ENCODE results near the gene MPPED2. TPM values are rescaled to one million over a fixed set of nuclear protein-coding genes. Genes with fewer than 3 reads are reported as not detected.

The MPPED2 gene
- total RNA-seq, 4 donors from 2014 or later: 1.1 to 2.0 (median 1.9) TPM; not detected in 1

DNA sequence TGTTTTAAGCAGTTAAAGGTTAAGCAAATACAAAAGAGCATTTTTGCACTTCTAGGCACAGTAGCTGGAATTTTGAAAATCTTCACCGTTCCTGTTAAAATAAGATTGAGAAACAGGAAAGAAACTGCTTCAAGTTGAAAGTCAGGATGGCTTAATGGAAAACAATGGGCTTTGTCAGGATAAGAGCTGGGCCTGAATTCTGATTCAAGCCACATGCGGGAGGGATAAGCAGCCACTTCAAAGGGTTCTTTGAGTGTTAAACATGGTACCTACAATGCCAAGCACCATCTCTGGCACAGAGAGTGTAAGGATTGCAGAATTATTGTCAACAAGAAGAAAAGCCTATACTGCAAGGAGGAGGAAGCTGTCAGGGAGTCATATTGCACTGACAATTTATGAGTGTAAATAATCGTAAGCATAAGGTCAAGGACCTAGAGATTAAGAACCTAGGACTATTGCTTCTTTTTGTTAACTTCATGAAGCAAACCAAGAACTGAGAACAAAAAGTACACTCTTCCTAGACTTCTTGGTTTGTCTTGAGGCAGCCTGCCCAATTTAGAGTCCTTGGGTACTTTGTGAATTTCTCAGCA lies 32.5 kb downstream of the MPPED2 start:
- Histone ChIP-seq H3K27ac (no peak overlapping the region), H3K9me3 (no peaks in the 10 kb centered on the region), H3K36me3 (no peaks in the 10 kb centered on the region), H3K4me3 (no peak overlapping the region), H3K27me3 (no peaks in the 10 kb centered on the region), H3K4me1 (no peaks in the 10 kb centered on the region)
- no peak for DNase-seq (ENCODE audit: low spot score in 2 of 2)
- WGBS: 53% methylated on average over 3 of the region's 3 CpGs
- TF ChIP-seq, protein P1, sequence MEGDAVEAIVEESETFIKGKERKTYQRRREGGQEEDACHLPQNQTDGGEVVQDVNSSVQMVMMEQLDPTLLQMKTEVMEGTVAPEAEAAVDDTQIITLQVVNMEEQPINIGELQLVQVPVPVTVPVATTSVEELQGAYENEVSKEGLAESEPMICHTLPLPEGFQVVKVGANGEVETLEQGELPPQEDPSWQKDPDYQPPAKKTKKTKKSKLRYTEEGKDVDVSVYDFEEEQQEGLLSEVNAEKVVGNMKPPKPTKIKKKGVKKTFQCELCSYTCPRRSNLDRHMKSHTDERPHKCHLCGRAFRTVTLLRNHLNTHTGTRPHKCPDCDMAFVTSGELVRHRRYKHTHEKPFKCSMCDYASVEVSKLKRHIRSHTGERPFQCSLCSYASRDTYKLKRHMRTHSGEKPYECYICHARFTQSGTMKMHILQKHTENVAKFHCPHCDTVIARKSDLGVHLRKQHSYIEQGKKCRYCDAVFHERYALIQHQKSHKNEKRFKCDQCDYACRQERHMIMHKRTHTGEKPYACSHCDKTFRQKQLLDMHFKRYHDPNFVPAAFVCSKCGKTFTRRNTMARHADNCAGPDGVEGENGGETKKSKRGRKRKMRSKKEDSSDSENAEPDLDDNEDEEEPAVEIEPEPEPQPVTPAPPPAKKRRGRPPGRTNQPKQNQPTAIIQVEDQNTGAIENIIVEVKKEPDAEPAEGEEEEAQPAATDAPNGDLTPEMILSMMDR (IDR thresholded peaks at IDR 0.05): no peak
- no peak for TF ChIP-seq POLR2A (IDR thresholded peaks at IDR 0.05)
- no peak for TF ChIP-seq EP300 (IDR thresholded peaks at IDR 0.05)
- no peak for TF ChIP-seq POLR2AphosphoS5 (IDR thresholded peaks at IDR 0.05)

DNA sequence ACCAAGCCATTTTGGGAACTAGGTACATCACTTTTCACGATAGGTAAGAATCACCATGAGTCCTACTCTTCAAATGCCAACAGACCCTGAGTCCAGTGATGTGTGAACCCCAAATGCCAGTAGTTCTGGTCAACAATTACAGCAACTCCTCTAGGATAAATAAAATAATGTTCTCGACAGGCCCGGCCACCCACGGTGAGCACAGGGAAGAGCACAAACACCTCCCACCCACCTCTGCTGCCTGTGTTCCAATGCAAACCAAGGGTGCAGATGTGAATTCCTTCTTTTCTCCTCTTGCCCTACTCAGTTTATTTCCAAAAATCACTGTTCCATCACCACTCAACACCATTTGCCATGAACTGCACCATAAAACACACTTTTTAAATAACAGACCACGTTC lies 33.3 kb downstream of the MPPED2 start:
- no peaks in the 10 kb centered on the region for H3K9me3 ChIP-seq
- H3K4me1 ChIP-seq: no peaks in the 10 kb centered on the region
- no peaks in the 10 kb centered on the region for H3K27me3 ChIP-seq
- DNase-seq (ENCODE audit: low spot score in 2 of 2): no peak
- TF ChIP-seq EP300 (IDR thresholded peaks at IDR 0.05): no peak
- no peak overlapping the region for H3K27ac ChIP-seq
- H3K4me3 ChIP-seq: no peak overlapping the region
- H3K36me3 ChIP-seq: no peaks in the 10 kb centered on the region
- WGBS: 93% methylated on average over 5 of the region's 5 CpGs

DNA sequence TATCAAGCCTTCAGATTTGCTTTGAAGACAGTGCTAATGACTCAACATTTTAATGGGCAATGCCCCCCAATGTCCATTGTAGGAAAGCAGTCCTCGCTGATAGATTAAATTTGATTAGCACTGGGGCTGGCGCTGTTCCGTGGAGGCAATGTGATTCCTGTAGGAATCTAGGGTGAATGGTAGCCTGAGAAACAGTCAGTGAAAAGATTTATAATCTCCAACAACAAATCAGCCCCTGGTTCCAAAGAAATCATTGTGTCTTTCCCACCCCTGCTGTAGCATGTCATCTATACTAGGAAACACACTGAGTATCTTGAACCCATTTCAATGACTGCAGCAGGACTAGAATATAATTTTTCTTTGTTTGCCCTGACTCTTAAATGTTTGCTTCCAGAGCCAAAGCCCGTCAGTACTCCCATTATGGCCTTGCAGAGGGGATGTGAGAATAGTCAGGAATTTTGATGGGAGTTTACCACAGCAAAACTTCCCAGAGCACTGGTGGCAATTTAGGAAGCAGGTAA lies 36.1 kb downstream of the MPPED2 start:
- no peak overlapping the region for H3K27ac ChIP-seq
- WGBS: 94% methylated on average over 4 of the region's 4 CpGs

DNA sequence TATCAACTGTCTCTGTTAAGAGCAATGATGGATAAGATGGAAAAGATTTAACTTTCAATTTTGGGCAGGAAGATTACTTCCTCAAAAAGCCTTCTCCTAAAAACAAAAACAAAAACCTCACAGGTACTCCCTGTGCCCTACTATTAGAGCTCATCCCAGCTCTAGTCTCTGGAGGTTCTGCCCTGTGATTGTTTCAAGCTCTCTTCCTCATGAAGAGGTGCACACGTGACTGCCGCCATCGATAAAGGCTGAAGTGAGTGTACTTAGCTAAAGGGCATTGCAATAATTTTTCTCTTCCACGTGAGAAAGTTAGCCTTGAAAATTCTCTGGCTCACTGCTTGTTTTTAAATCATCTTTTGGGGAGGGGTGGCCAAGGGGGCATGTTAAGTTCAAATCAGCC lies 36.6 kb downstream of the MPPED2 start:
- Histone ChIP-seq H3K27me3 (no peaks in the 10 kb centered on the region), H3K4me1 (no peaks in the 10 kb centered on the region), H3K9me3 (no peaks in the 10 kb centered on the region), H3K27ac (no peak overlapping the region), H3K36me3 (no peaks in the 10 kb centered on the region), H3K4me3 (no peak overlapping the region)
- no peak for DNase-seq (ENCODE audit: low spot score in 2 of 2)
- WGBS: 62% methylated on average over 4 of the region's 4 CpGs
- TF ChIP-seq POLR2A (IDR thresholded peaks at IDR 0.05) (no peak), POLR2AphosphoS5 (IDR thresholded peaks at IDR 0.05) (no peak), EP300 (IDR thresholded peaks at IDR 0.05) (no peak)
- TF ChIP-seq, protein P1 (IDR thresholded peaks at IDR 0.05): no peak

More for the DNA sequence above, 36.1 kb downstream of the MPPED2 start:
- Histone ChIP-seq H3K27me3 (no peaks in the 10 kb centered on the region), H3K9me3 (no peaks in the 10 kb centered on the region), H3K4me3 (no peak overlapping the region), H3K4me1 (no peaks in the 10 kb centered on the region), H3K36me3 (no peaks in the 10 kb centered on the region)
- TF ChIP-seq, protein P1 (IDR thresholded peaks at IDR 0.05): no peak
- TF ChIP-seq POLR2AphosphoS5 (IDR thresholded peaks at IDR 0.05) (no peak), EP300 (IDR thresholded peaks at IDR 0.05) (no peak), POLR2A (IDR thresholded peaks at IDR 0.05) (no peak)
- no peak for DNase-seq (ENCODE audit: low spot score in 2 of 2)

DNA sequence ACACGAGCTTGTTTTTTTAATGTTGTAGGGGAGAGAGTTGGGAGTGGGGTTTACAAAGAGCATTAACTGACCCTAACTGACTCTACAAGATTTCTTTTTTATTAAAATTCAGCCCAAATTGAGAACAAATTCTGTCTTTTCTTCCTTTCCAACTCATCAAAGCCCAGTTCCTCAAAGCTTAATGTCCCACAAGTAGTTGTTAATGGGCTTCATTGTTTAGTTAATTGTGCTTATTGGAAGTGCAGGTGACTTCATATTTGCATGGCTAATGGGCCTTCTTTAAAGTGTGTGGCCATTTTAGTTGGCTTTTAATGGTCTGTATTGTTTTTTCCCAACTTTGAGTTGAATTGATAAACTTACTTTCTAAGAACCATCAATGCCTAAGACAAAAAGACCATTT lies 39.8 kb downstream of the MPPED2 start:
- TF ChIP-seq EP300 (IDR thresholded peaks at IDR 0.05) (no peak), POLR2A (IDR thresholded peaks at IDR 0.05) (no peak), POLR2AphosphoS5 (IDR thresholded peaks at IDR 0.05) (no peak)
- TF ChIP-seq, protein P1 (IDR thresholded peaks at IDR 0.05): no peak
- DNase-seq (ENCODE audit: low spot score in 2 of 2): no peak
- no peaks in the 10 kb centered on the region for H3K36me3 ChIP-seq
- no peak overlapping the region for H3K27ac ChIP-seq
- no peak overlapping the region for H3K4me3 ChIP-seq
- H3K9me3 ChIP-seq: no peaks in the 10 kb centered on the region
- no peaks in the 10 kb centered on the region for H3K27me3 ChIP-seq
- H3K4me1 ChIP-seq: no peaks in the 10 kb centered on the region
- 78% methylated on average over 1 of the region's 1 CpG for WGBS
